HEK293 (cell line): Measurements from ENCODE around the gene IL5RA.

ENCODE experiments used
- CTCF ChIA-PET: fragments of 350-600 bp; formaldehyde crosslinking; extraction: SDS; loops from one replicate; lab custom pipeline; 2021; ENCODE audit warnings: antibody characterized with exemption; lab: Yijun Ruan, JAX
- POLR2A ChIA-PET: fragments of 300-600 bp; formaldehyde crosslinking; extraction: SDS; loops from one replicate; lab custom pipeline; 2020; ENCODE audit warnings: antibody characterized with exemption, inconsistent platforms; lab: Yijun Ruan, JAX
- H3K27ac ChIP-seq: fragments of 200-500 bp; sonication (Bioruptor generic); 2 replicates; pipeline ENCODE4 v1.5.1; 2014; ENCODE audit warnings: low read depth, low read length, control low read depth, inconsistent platforms; ENCODE audit errors: extremely low read depth
- H3K36me3 ChIP-seq, 2 experiments: fragments of 200-500 bp in 1 of 2; sonication (Bioruptor generic) in 1 of 2; 1 replicate in 1 of 2; 2 replicates in 1 of 2; pipeline ENCODE4 v1.5.1; 2014 to 2017; ENCODE audit warnings: inconsistent platforms in 2 of 2, low read length in 2 of 2; ENCODE audit not compliant: control insufficient read depth in 2 of 2, insufficient read depth in 1 of 2
- H3K4me1 ChIP-seq: fragments of 200-500 bp; sonication (Bioruptor generic); 2 replicates; pipeline ENCODE4 v1.5.1; 2014; ENCODE audit warnings: mild to moderate bottlenecking, low read length, inconsistent platforms; ENCODE audit not compliant: control insufficient read depth, insufficient read depth
- H3K4me3 ChIP-seq: 2 replicates; pipeline ENCODE4 v1.5.1; 2011; ENCODE audit warnings: low read depth, mild to moderate bottlenecking, control low read depth, low read length, moderate library complexity
- H3K9me3 ChIP-seq: fragments of 200-500 bp; sonication (Bioruptor generic); 2 replicates; pipeline ENCODE4 v1.5.1; 2014; ENCODE audit warnings: low read depth, low read length, inconsistent platforms; ENCODE audit not compliant: control insufficient read depth, insufficient read depth
- BCL11A ChIP-seq: fragments of 450-650 bp; formaldehyde crosslinking; IDR thresholded peaks from 2 replicates; pipeline ENCODE4 v1.5.1; 2016; ENCODE audit warnings: low read depth, missing biosample characterization, missing genetic modification characterization
- ZNF10 ChIP-seq: fragments of 450-650 bp; formaldehyde crosslinking; IDR thresholded peaks from 2 replicates; pipeline ENCODE4 v1.5.1; 2017; ENCODE audit warnings: missing biosample characterization, missing genetic modification characterization
- ZNF114 ChIP-seq: fragments of 450-650 bp; formaldehyde crosslinking; IDR thresholded peaks from 2 replicates; pipeline ENCODE4 v1.5.0; 2017; ENCODE audit warnings: missing biosample characterization, missing genetic modification characterization
- ZNF311 ChIP-seq: fragments of 450-650 bp; formaldehyde crosslinking; IDR thresholded peaks from 2 replicates; pipeline ENCODE4 v1.5.1; 2017; ENCODE audit warnings: missing biosample characterization, missing genetic modification characterization, borderline replicate concordance
- ZNF433 ChIP-seq: fragments of 450-650 bp; formaldehyde crosslinking; IDR thresholded peaks from 2 replicates; pipeline ENCODE4 v1.5.1; 2016; ENCODE audit warnings: missing biosample characterization, missing genetic modification characterization, low read depth
- ZNF560 ChIP-seq: fragments of 450-650 bp; formaldehyde crosslinking; IDR thresholded peaks from 2 replicates; pipeline ENCODE4 v1.5.1; 2017; ENCODE audit warnings: missing biosample characterization, missing genetic modification characterization, borderline replicate concordance
- ZNF707 ChIP-seq: fragments of 450-650 bp; formaldehyde crosslinking; IDR thresholded peaks from 2 replicates; pipeline ENCODE4 v1.5.1; 2016; ENCODE audit warnings: missing biosample characterization, missing genetic modification characterization
- ZNF76 ChIP-seq: fragments of 450-650 bp; formaldehyde crosslinking; IDR thresholded peaks from 2 replicates; pipeline ENCODE4; 2016; ENCODE audit warnings: low read depth, missing biosample characterization, missing genetic modification characterization, borderline replicate concordance
- ZSCAN30 ChIP-seq: fragments of 450-650 bp; IDR thresholded peaks from 2 replicates; pipeline ENCODE4 v1.5.1; 2018; ENCODE audit warnings: missing biosample characterization, mild to moderate bottlenecking, missing genetic modification characterization, moderate library complexity
- TF ChIP-seq, protein P1 (sequence below): fragments of 450-650 bp; IDR thresholded peaks from 2 replicates; pipeline ENCODE4 v1.5.1; 2018; ENCODE audit warnings: missing biosample characterization, mild to moderate bottlenecking, missing genetic modification characterization
- TF ChIP-seq, protein P2 (sequence below): fragments of 450-650 bp; formaldehyde crosslinking; IDR thresholded peaks from 2 replicates; pipeline ENCODE4 v1.5.1; 2017; ENCODE audit warnings: missing biosample characterization, missing genetic modification characterization
- TF ChIP-seq, protein P3 (sequence below): fragments of 450-650 bp; formaldehyde crosslinking; IDR thresholded peaks from 2 replicates; pipeline ENCODE4 v1.5.1; 2017; ENCODE audit warnings: missing biosample characterization, missing genetic modification characterization
- TF ChIP-seq, protein P4 (sequence below): fragments of 450-650 bp; formaldehyde crosslinking; IDR thresholded peaks from 2 replicates; pipeline ENCODE4 v1.5.1; 2016; ENCODE audit warnings: missing biosample characterization, missing genetic modification characterization
- TF ChIP-seq, protein P5 (sequence below): fragments of 450-650 bp; formaldehyde crosslinking; IDR thresholded peaks from 2 replicates; pipeline ENCODE4 v1.5.1; 2016; ENCODE audit warnings: missing biosample characterization, missing genetic modification characterization
- TF ChIP-seq, protein P6 (sequence below): fragments of 450-650 bp; formaldehyde crosslinking; IDR thresholded peaks from 2 replicates; pipeline ENCODE4 v1.5.1; 2016; ENCODE audit warnings: missing biosample characterization, missing genetic modification characterization
- TF ChIP-seq, protein P7 (sequence below): fragments of 450-650 bp; formaldehyde crosslinking; IDR thresholded peaks from 2 replicates; pipeline ENCODE4 v1.5.1; 2016; ENCODE audit warnings: missing biosample characterization, missing genetic modification characterization
- TF ChIP-seq, protein P8 (sequence below): fragments of 450-650 bp; formaldehyde crosslinking; IDR thresholded peaks from 2 replicates; pipeline ENCODE4 v1.5.1; 2016; ENCODE audit warnings: missing biosample characterization, missing genetic modification characterization

The IL5RA gene

DNA sequence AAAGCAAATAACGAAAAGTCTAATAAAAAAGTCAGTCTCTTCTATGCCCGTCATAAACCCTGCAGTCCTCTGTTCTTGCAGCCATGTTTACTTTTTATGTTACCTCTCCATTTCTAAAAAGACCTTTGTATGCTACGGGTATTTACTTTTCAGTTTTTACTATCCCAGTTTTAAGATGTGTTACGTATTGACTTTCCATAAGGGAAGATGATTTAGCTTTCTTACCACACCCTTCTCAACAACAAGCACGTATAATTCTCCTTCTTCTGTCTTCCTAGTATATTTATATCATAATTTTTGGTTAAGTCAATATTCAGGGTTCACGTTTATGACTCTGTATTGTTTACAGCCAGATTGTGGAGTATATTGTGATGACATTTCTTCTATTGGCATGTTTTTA is 27.4 kb upstream of the IL5RA start:
- H3K9me3 ChIP-seq: no peaks in the 10 kb centered on the region
- H3K27ac ChIP-seq: no peak overlapping the region
- H3K4me3 ChIP-seq: no peak overlapping the region
- H3K36me3 ChIP-seq: peaks cover 50 to 84% of the 10 kb centered on the region in 2 experiments
- POLR2A ChIA-PET: no interaction called here
- CTCF ChIA-PET: no interaction called here
- TF ChIP-seq, protein P1, sequence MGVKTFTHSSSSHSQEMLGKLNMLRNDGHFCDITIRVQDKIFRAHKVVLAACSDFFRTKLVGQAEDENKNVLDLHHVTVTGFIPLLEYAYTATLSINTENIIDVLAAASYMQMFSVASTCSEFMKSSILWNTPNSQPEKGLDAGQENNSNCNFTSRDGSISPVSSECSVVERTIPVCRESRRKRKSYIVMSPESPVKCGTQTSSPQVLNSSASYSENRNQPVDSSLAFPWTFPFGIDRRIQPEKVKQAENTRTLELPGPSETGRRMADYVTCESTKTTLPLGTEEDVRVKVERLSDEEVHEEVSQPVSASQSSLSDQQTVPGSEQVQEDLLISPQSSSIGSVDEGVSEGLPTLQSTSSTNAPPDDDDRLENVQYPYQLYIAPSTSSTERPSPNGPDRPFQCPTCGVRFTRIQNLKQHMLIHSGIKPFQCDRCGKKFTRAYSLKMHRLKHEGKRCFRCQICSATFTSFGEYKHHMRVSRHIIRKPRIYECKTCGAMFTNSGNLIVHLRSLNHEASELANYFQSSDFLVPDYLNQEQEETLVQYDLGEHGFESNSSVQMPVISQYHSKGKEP (tag by site-specific recombination): no peak
- TF ChIP-seq, protein P2, sequence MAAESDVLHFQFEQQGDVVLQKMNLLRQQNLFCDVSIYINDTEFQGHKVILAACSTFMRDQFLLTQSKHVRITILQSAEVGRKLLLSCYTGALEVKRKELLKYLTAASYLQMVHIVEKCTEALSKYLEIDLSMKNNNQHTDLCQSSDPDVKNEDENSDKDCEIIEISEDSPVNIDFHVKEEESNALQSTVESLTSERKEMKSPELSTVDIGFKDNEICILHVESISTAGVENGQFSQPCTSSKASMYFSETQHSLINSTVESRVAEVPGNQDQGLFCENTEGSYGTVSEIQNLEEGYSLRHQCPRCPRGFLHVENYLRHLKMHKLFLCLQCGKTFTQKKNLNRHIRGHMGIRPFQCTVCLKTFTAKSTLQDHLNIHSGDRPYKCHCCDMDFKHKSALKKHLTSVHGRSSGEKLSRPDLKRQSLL (tag by site-specific recombination): no peak
- TF ChIP-seq, protein P3, sequence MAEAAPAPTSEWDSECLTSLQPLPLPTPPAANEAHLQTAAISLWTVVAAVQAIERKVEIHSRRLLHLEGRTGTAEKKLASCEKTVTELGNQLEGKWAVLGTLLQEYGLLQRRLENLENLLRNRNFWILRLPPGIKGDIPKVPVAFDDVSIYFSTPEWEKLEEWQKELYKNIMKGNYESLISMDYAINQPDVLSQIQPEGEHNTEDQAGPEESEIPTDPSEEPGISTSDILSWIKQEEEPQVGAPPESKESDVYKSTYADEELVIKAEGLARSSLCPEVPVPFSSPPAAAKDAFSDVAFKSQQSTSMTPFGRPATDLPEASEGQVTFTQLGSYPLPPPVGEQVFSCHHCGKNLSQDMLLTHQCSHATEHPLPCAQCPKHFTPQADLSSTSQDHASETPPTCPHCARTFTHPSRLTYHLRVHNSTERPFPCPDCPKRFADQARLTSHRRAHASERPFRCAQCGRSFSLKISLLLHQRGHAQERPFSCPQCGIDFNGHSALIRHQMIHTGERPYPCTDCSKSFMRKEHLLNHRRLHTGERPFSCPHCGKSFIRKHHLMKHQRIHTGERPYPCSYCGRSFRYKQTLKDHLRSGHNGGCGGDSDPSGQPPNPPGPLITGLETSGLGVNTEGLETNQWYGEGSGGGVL (tag by site-specific recombination): no peak
- TF ChIP-seq, protein P4, sequence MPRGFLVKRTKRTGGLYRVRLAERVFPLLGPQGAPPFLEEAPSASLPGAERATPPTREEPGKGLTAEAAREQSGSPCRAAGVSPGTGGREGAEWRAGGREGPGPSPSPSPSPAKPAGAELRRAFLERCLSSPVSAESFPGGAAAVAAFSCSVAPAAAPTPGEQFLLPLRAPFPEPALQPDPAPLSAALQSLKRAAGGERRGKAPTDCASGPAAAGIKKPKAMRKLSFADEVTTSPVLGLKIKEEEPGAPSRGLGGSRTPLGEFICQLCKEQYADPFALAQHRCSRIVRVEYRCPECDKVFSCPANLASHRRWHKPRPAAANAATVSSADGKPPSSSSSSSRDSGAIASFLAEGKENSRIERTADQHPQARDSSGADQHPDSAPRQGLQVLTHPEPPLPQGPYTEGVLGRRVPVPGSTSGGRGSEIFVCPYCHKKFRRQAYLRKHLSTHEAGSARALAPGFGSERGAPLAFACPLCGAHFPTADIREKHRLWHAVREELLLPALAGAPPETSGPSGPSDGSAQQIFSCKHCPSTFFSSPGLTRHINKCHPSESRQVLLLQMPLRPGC (tag by site-specific recombination): no peak
- TF ChIP-seq, protein P5, sequence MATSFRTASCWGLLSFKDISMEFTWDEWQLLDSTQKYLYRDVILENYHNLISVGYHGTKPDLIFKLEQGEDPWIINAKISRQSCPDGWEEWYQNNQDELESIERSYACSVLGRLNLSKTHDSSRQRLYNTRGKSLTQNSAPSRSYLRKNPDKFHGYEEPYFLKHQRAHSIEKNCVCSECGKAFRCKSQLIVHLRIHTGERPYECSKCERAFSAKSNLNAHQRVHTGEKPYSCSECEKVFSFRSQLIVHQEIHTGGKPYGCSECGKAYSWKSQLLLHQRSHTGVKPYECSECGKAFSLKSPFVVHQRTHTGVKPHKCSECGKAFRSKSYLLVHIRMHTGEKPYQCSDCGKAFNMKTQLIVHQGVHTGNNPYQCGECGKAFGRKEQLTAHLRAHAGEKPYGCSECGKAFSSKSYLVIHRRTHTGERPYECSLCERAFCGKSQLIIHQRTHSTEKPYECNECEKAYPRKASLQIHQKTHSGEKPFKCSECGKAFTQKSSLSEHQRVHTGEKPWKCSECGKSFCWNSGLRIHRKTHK (tag by site-specific recombination): no peak
- no peak for TF ChIP-seq BCL11A
- TF ChIP-seq ZNF114 (tag by site-specific recombination): no peak
- TF ChIP-seq, all 188 proteins: peak for 0
- H3K4me1 ChIP-seq: no peaks in the 10 kb centered on the region

DNA sequence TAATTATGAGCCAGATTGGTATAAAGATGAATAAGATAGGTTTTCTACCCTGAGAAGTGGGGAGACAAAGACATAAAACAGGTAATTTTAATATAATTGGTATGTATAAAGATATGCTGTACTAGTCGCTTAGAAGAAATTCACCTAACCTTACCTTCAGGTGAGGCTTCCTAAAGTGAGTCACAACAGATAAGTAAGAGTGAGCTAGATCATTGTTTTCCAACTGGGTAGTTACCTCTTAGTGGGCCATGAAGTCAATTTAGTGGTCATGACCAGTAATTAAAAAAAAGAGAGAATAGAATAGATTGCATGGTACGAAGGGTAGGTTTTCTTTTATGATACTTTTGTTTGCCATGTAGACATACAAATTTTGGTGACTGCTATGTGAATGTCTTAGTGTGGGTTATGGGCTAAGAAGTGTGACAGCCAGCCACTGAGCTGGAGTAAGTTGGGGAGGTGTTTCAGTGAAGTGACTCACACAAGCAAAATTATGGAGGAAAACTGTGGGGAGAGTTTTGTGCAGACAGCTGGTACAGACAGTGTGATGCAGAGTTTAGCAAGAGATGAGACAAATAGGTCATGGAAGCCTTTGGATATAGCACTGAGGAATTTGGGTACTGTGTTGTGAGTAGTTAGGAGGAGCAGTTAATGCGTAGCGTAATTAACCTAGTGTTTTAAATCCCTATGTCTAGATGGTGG is 24.7 kb upstream of the IL5RA start:
- no peaks in the 10 kb centered on the region for H3K9me3 ChIP-seq
- no peak overlapping the region for H3K27ac ChIP-seq
- CTCF ChIA-PET: no interaction called here
- no peak overlapping the region for H3K4me3 ChIP-seq
- POLR2A ChIA-PET: no interaction called here
- H3K36me3 ChIP-seq: peaks cover 53 to 73% of the 10 kb centered on the region in 2 experiments
- H3K4me1 ChIP-seq: no peaks in the 10 kb centered on the region
- TF ChIP-seq, protein P6, sequence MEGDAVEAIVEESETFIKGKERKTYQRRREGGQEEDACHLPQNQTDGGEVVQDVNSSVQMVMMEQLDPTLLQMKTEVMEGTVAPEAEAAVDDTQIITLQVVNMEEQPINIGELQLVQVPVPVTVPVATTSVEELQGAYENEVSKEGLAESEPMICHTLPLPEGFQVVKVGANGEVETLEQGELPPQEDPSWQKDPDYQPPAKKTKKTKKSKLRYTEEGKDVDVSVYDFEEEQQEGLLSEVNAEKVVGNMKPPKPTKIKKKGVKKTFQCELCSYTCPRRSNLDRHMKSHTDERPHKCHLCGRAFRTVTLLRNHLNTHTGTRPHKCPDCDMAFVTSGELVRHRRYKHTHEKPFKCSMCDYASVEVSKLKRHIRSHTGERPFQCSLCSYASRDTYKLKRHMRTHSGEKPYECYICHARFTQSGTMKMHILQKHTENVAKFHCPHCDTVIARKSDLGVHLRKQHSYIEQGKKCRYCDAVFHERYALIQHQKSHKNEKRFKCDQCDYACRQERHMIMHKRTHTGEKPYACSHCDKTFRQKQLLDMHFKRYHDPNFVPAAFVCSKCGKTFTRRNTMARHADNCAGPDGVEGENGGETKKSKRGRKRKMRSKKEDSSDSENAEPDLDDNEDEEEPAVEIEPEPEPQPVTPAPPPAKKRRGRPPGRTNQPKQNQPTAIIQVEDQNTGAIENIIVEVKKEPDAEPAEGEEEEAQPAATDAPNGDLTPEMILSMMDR (tag by site-specific recombination): no peak
- TF ChIP-seq, protein P2 (tag by site-specific recombination): no peak
- TF ChIP-seq, protein P7, sequence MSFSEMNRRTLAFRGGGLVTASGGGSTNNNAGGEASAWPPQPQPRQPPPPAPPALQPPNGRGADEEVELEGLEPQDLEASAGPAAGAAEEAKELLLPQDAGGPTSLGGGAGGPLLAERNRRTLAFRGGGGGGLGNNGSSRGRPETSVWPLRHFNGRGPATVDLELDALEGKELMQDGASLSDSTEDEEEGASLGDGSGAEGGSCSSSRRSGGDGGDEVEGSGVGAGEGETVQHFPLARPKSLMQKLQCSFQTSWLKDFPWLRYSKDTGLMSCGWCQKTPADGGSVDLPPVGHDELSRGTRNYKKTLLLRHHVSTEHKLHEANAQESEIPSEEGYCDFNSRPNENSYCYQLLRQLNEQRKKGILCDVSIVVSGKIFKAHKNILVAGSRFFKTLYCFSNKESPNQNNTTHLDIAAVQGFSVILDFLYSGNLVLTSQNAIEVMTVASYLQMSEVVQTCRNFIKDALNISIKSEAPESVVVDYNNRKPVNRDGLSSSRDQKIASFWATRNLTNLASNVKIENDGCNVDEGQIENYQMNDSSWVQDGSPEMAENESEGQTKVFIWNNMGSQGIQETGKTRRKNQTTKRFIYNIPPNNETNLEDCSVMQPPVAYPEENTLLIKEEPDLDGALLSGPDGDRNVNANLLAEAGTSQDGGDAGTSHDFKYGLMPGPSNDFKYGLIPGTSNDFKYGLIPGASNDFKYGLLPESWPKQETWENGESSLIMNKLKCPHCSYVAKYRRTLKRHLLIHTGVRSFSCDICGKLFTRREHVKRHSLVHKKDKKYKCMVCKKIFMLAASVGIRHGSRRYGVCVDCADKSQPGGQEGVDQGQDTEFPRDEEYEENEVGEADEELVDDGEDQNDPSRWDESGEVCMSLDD: no peak
- TF ChIP-seq ZNF76 (tag by site-specific recombination) (no peak), ZNF10 (no peak), ZSCAN30 (no peak), ZNF433 (tag by site-specific recombination) (no peak), ZNF707 (tag by site-specific recombination) (no peak), ZNF560 (no peak), ZNF311 (tag by site-specific recombination) (no peak)
- TF ChIP-seq, protein P8, sequence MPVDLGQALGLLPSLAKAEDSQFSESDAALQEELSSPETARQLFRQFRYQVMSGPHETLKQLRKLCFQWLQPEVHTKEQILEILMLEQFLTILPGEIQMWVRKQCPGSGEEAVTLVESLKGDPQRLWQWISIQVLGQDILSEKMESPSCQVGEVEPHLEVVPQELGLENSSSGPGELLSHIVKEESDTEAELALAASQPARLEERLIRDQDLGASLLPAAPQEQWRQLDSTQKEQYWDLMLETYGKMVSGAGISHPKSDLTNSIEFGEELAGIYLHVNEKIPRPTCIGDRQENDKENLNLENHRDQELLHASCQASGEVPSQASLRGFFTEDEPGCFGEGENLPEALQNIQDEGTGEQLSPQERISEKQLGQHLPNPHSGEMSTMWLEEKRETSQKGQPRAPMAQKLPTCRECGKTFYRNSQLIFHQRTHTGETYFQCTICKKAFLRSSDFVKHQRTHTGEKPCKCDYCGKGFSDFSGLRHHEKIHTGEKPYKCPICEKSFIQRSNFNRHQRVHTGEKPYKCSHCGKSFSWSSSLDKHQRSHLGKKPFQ (tag by site-specific recombination): no peak
